A673 (cell line): ENCODE results near the gene ZC3H12D. TPM values are rescaled to one million over a fixed set of nuclear protein-coding genes. Genes with fewer than 3 reads are reported as not detected.

Experiments
- BruUV-seq: library from RNA; stranded (reverse); fragments of 400-500 nt; replicated peaks from 2 replicates; lab custom pipeline; 2021; lab: Mats Ljungman, UMichigan
- CTCF ChIA-PET: fragments of 300-600 bp; sonication (Branson Sonifier 250); formaldehyde crosslinking; loops from one replicate; lab custom pipeline; 2022; ENCODE audit warnings: antibody characterized with exemption; lab: Charles Lee
- POLR2A ChIA-PET: fragments of 300-600 bp; sonication (Branson Sonifier 250); formaldehyde crosslinking; loops from one replicate; lab custom pipeline; 2022; ENCODE audit warnings: antibody characterized with exemption; ENCODE audit not compliant: low non-redundant PET; lab: Charles Lee
- DNase-seq: peaks from one replicate; pipeline ENCODE4 v3.0.0-alpha.2; 2015; ENCODE audit warnings: low spot score
- H3K27ac ChIP-seq: fragments of 200-600 bp; sonication (generic); 2 replicates; pipeline ENCODE4 v1.5.1; 2016; ENCODE audit warnings: mixed run types, low read depth, mild to moderate bottlenecking, mixed read lengths, antibody characterized with exemption, low read length; ENCODE audit not compliant: poor library complexity, severe bottlenecking
- H3K27me3 ChIP-seq: fragments of 200-600 bp; sonication (generic); replicated peaks from 2 replicates; pipeline ENCODE4 v1.6.1; 2017; ENCODE audit warnings: mixed run types, low read depth, mild to moderate bottlenecking, mixed read lengths, antibody characterized with exemption, low read length; ENCODE audit not compliant: insufficient read depth, poor library complexity
- H3K36me3 ChIP-seq: fragments of 200-600 bp; sonication (generic); 2 replicates; pipeline ENCODE4 v1.6.1; 2016; ENCODE audit warnings: mixed run types, mild to moderate bottlenecking, mixed read lengths, antibody characterized with exemption, low read length; ENCODE audit not compliant: insufficient read depth, poor library complexity, severe bottlenecking
- H3K4me1 ChIP-seq: fragments of 200-600 bp; sonication (generic); 2 replicates; pipeline ENCODE4 v1.6.1; 2017; ENCODE audit warnings: mixed run types, mild to moderate bottlenecking, mixed read lengths, antibody characterized with exemption, low read length; ENCODE audit not compliant: insufficient read depth, poor library complexity, severe bottlenecking
- H3K4me3 ChIP-seq: fragments of 200-600 bp; sonication (generic); 2 replicates; pipeline ENCODE4 v1.5.1; 2016; ENCODE audit warnings: low read depth, mixed run types, mild to moderate bottlenecking, mixed read lengths, low read length; ENCODE audit not compliant: poor library complexity, severe bottlenecking
- H3K9me3 ChIP-seq: fragments of 200-600 bp; sonication (generic); 2 replicates; pipeline ENCODE4 v1.6.1; 2016; ENCODE audit warnings: mixed run types, low read depth, mild to moderate bottlenecking, mixed read lengths, antibody characterized with exemption, low read length; ENCODE audit not compliant: poor library complexity, severe bottlenecking
- CTCF ChIP-seq: fragments of 300-800, 200-600 bp; sonication (generic); conservative IDR thresholded peaks from 2 replicates; pipeline ENCODE4 v1.5.1; 2017; ENCODE audit warnings: low read depth, mild to moderate bottlenecking, antibody characterized with exemption, low read length, moderate library complexity, mixed read lengths
- EZH2 ChIP-seq: fragments of 200-600 bp; sonication (generic); IDR thresholded peaks from 2 replicates; pipeline ENCODE4 v1.6.1; 2017; ENCODE audit warnings: borderline replicate concordance, low read depth, mild to moderate bottlenecking, mixed read lengths, antibody characterized with exemption, low read length; ENCODE audit not compliant: poor library complexity, severe bottlenecking
- intact Hi-C: fragments of 100-400 bp; cut with micrococcal nuclease; formaldehyde crosslinking; loops from one replicate; pipeline ENCODE4 v1.10.0; 2022; ENCODE audit not compliant: unreplicated experiment
- total RNA-seq: library from RNA; stranded (reverse); gene quantifications from 2 replicates; pipeline ENCODE4 v1.2.3, GENCODE V29; 2021

Gene ZC3H12D
- total RNA-seq, 1 experiment from 2014 or later: 0.30 TPM

- no peaks in the 10 kb centered on the region for H3K36me3 ChIP-seq
- no peaks in the 10 kb centered on the region for H3K9me3 ChIP-seq
- H3K4me3 ChIP-seq: no peak overlapping the region
- no peak for TF ChIP-seq EZH2
- TF ChIP-seq CTCF: no peak
- POLR2A ChIA-PET: no interaction called here
- no peak overlapping the region for H3K27ac ChIP-seq
- H3K27me3 ChIP-seq: no peaks in the 10 kb centered on the region
- H3K4me1 ChIP-seq: no peaks in the 10 kb centered on the region
- no peak for DNase-seq
- CTCF ChIA-PET: no interaction called here
- BruUV-seq: no TSS peak
- intact Hi-C loops: no loop called here
Measured at GRCh38 chr6:149436647-149437046, 48.2 kb downstream of the ZC3H12D start.

- no peaks in the 10 kb centered on the region for H3K36me3 ChIP-seq
- H3K27me3 ChIP-seq: no peaks in the 10 kb centered on the region
- no peaks in the 10 kb centered on the region for H3K9me3 ChIP-seq
- no peak overlapping the region for H3K27ac ChIP-seq
- intact Hi-C loops: no loop called here
- POLR2A ChIA-PET: no interaction called here
- BruUV-seq: no TSS peak
- H3K4me3 ChIP-seq: no peak overlapping the region
- H3K4me1 ChIP-seq: no peaks in the 10 kb centered on the region
- TF ChIP-seq EZH2 (no peak), CTCF (no peak)
- no peak for DNase-seq
- CTCF ChIA-PET: no interaction called here
Measured at GRCh38 chr6:149435919-149436586, 48.8 kb downstream of the ZC3H12D start.

- no peaks in the 10 kb centered on the region for H3K4me1 ChIP-seq
- ChIA-PET POLR2A (no interaction called here), CTCF (interaction anchor here (3.4 kb wide), 1 partner anchor 351 kb away, joined by 20 read pairs; no protein-coding TSS in a partner anchor)
- H3K27me3 ChIP-seq: no peaks in the 10 kb centered on the region
- no peaks in the 10 kb centered on the region for H3K36me3 ChIP-seq
- no TSS peak for BruUV-seq
- no peak for DNase-seq
- H3K9me3 ChIP-seq: no peaks in the 10 kb centered on the region
- TF ChIP-seq CTCF (no peak), EZH2 (no peak)
- H3K4me3 ChIP-seq: no peak overlapping the region
- no peak overlapping the region for H3K27ac ChIP-seq
- intact Hi-C loops: loop anchor here (5.0 kb wide), 1 partner anchor 83 kb away; no protein-coding TSS in a partner anchor
Measured at GRCh38 chr6:149433881-149434280, 50.9 kb downstream of the ZC3H12D start.
